KMS-11 (cell line): Measurements from ENCODE around the gene ARHGAP36.

Source experiments
- H2AFZ ChIP-seq: fragments of 200-600 bp; sonication (generic); 2 replicates; pipeline ENCODE4 v1.6.1; 2016; ENCODE audit warnings: antibody characterized with exemption, mixed run types, low read depth
- H3K27ac ChIP-seq: fragments of 200-600 bp; sonication (generic); 2 replicates; pipeline ENCODE4 v1.6.1; 2016; ENCODE audit warnings: mild to moderate bottlenecking, mixed run types
- H3K27me3 ChIP-seq: fragments of 200-600 bp; sonication (generic); 2 replicates; pipeline ENCODE4 v1.6.1; 2017; ENCODE audit warnings: mild to moderate bottlenecking, low read depth, mixed run types, moderate library complexity; ENCODE audit not compliant: insufficient read depth
- H3K36me3 ChIP-seq: fragments of 200-600 bp; sonication (generic); 2 replicates; pipeline ENCODE4 v1.6.1; 2017; ENCODE audit warnings: mild to moderate bottlenecking, mixed run types; ENCODE audit not compliant: insufficient read depth
- H3K4me1 ChIP-seq: fragments of 200-600 bp; sonication (generic); 2 replicates; pipeline ENCODE4 v1.6.1; 2016; ENCODE audit warnings: mild to moderate bottlenecking, low read depth, mixed run types; ENCODE audit not compliant: poor library complexity, severe bottlenecking
- H3K4me2 ChIP-seq: fragments of 200-600 bp; sonication (generic); 2 replicates; pipeline ENCODE4 v1.7.0; 2016; ENCODE audit warnings: mild to moderate bottlenecking, mixed run types
- H3K4me3 ChIP-seq: fragments of 200-600 bp; sonication (generic); IDR thresholded peaks from 2 replicates; pipeline ENCODE4 v1.6.1; 2017; ENCODE audit warnings: low read depth, low read length, mixed read lengths; ENCODE audit not compliant: insufficient read depth
- H3K79me2 ChIP-seq: fragments of 200-600 bp; sonication (generic); 2 replicates; pipeline ENCODE4 v1.6.1; 2016; ENCODE audit warnings: low read depth, mixed run types; ENCODE audit not compliant: insufficient read depth
- H3K9ac ChIP-seq: fragments of 200-600 bp; sonication (generic); 2 replicates; pipeline ENCODE4 v1.6.1; 2016; ENCODE audit warnings: mild to moderate bottlenecking, mixed run types
- H4K20me1 ChIP-seq: fragments of 200-600 bp; sonication (generic); 2 replicates; pipeline ENCODE4 v1.6.1; 2016; ENCODE audit warnings: mild to moderate bottlenecking, mixed run types; ENCODE audit not compliant: insufficient read depth
- CTCF ChIP-seq: fragments of 200-600 bp; sonication (generic); conservative IDR thresholded peaks from 2 replicates; pipeline ENCODE4 v1.6.1; 2017; ENCODE audit warnings: low read depth, mild to moderate bottlenecking, antibody characterized with exemption, low read length, moderate library complexity, mixed read lengths

ARHGAP36 gene

GRCh38 chrX:131032354-131033230 is 25.6 kb upstream of the ARHGAP36 start:
- Histone ChIP-seq H3K79me2 (no peaks in the 10 kb centered on the region), H3K4me3 (no peak overlapping the region), H3K4me1 (no peaks in the 10 kb centered on the region), H2AFZ (no peak overlapping the region), H4K20me1 (no peaks in the 10 kb centered on the region), H3K36me3 (no peaks in the 10 kb centered on the region), H3K4me2 (no peak overlapping the region), H3K27ac (no peak overlapping the region), H3K9ac (no peak overlapping the region), H3K27me3 (no peaks in the 10 kb centered on the region)
- no peak for TF ChIP-seq CTCF

- Histone ChIP-seq H3K4me3 (no peak overlapping the region), H3K9ac (no peak overlapping the region), H3K27ac (no peak overlapping the region), H3K27me3 (no peaks in the 10 kb centered on the region), H4K20me1 (no peaks in the 10 kb centered on the region), H2AFZ (no peak overlapping the region), H3K79me2 (no peaks in the 10 kb centered on the region), H3K36me3 (no peaks in the 10 kb centered on the region), H3K4me1 (no peaks in the 10 kb centered on the region), H3K4me2 (no peak overlapping the region)
- TF ChIP-seq CTCF = no peak
These were observed 24.1 kb upstream of the ARHGAP36 start for GRCh38 chrX:131034063-131034462.

- Histone ChIP-seq H3K36me3 (no peaks in the 10 kb centered on the region), H4K20me1 (no peaks in the 10 kb centered on the region), H3K4me2 (no peak overlapping the region), H3K4me1 (no peaks in the 10 kb centered on the region), H3K27me3 (no peaks in the 10 kb centered on the region), H3K9ac (no peak overlapping the region), H3K27ac (no peak overlapping the region), H3K4me3 (no peak overlapping the region), H3K79me2 (no peaks in the 10 kb centered on the region), H2AFZ (no peak overlapping the region)
- no peak for TF ChIP-seq CTCF
These were observed 17.4 kb upstream of the ARHGAP36 start for GRCh38 chrX:131040781-131041180.

- H3K36me3 ChIP-seq = no peaks in the 10 kb centered on the region
- no peaks in the 10 kb centered on the region for H3K27me3 ChIP-seq
- H3K4me2 ChIP-seq = no peak overlapping the region
- H3K4me3 ChIP-seq = no peak overlapping the region
- H4K20me1 ChIP-seq = no peaks in the 10 kb centered on the region
- H3K4me1 ChIP-seq = no peaks in the 10 kb centered on the region
- H3K9ac ChIP-seq = no peak overlapping the region
- no peak overlapping the region for H2AFZ ChIP-seq
- no peak for TF ChIP-seq CTCF
- no peak overlapping the region for H3K27ac ChIP-seq
- no peaks in the 10 kb centered on the region for H3K79me2 ChIP-seq
These were observed 16.5 kb upstream of the ARHGAP36 start for GRCh38 chrX:131041667-131042066.
